ENCODE measurements around the gene NAXD. TPM values are rescaled to one million over a fixed set of nuclear protein-coding genes. Genes with fewer than 3 reads are reported as not detected.

The NAXD gene
- total RNA-seq, 1 donor from 2014 or later: 41.2 TPM

GRCh38 chr13:110684388-110685056 is 69.2 kb downstream of the NAXD start:
- H3K27ac Mint-ChIP-seq (ENCODE audit: unreplicated experiment): no peak overlapping the region
- H3K4me3 Mint-ChIP-seq (ENCODE audit: unreplicated experiment): no peak overlapping the region
- no peak for DNase-seq
- H3K4me1 Mint-ChIP-seq (ENCODE audit: low read depth, unreplicated experiment): peaks cover 6% of the 10 kb centered on the region
- H3K36me3 Mint-ChIP-seq (ENCODE audit: unreplicated experiment): no peaks in the 10 kb centered on the region
- H3K27me3 Mint-ChIP-seq (ENCODE audit: unreplicated experiment): peaks cover 2% of the 10 kb centered on the region
- TF ChIP-seq CTCF (IDR thresholded peaks at IDR 0.05; ENCODE audit: partially characterized antibody, unreplicated experiment): no peak
- H3K9me3 Mint-ChIP-seq (ENCODE audit: unreplicated experiment): peaks cover 2% of the 10 kb centered on the region

GRCh38 chr13:110685305-110686020 is 70.1 kb downstream of the NAXD start:
- H3K27me3 Mint-ChIP-seq (ENCODE audit: unreplicated experiment): no peaks in the 10 kb centered on the region

GRCh38 chr13:110687736-110688135 is 72.4 kb downstream of the NAXD start:
- no peak overlapping the region for H3K27ac Mint-ChIP-seq (ENCODE audit: unreplicated experiment)
- no peaks in the 10 kb centered on the region for H3K9me3 Mint-ChIP-seq (ENCODE audit: unreplicated experiment)
- H3K36me3 Mint-ChIP-seq (ENCODE audit: unreplicated experiment): no peaks in the 10 kb centered on the region
- no peak overlapping the region for H3K4me3 Mint-ChIP-seq (ENCODE audit: unreplicated experiment)
- no peak for DNase-seq
- H3K4me1 Mint-ChIP-seq (ENCODE audit: low read depth, unreplicated experiment): no peaks in the 10 kb centered on the region
- TF ChIP-seq CTCF (IDR thresholded peaks at IDR 0.05; ENCODE audit: partially characterized antibody, unreplicated experiment): no peak
- H3K27me3 Mint-ChIP-seq (ENCODE audit: unreplicated experiment): no peaks in the 10 kb centered on the region

More at GRCh38 chr13:110685305-110686020, 70.1 kb downstream of the NAXD start:
- Mint-ChIP-seq H3K4me1 (ENCODE audit: low read depth, unreplicated experiment) (peaks cover 5% of the 10 kb centered on the region), H3K36me3 (ENCODE audit: unreplicated experiment) (no peaks in the 10 kb centered on the region), H3K4me3 (ENCODE audit: unreplicated experiment) (peak overlapping the region; percentile 12), H3K27ac (ENCODE audit: unreplicated experiment) (no peak overlapping the region), H3K9me3 (ENCODE audit: unreplicated experiment) (peaks cover under 1% of the 10 kb centered on the region)
- TF ChIP-seq CTCF (IDR thresholded peaks at IDR 0.05; ENCODE audit: partially characterized antibody, unreplicated experiment): no peak
- no peak for DNase-seq

GRCh38 chr13:110689041-110689440 is 73.7 kb downstream of the NAXD start:
- no peaks in the 10 kb centered on the region for H3K27me3 Mint-ChIP-seq (ENCODE audit: unreplicated experiment)
- no peak for TF ChIP-seq CTCF (IDR thresholded peaks at IDR 0.05; ENCODE audit: partially characterized antibody, unreplicated experiment)
- H3K9me3 Mint-ChIP-seq (ENCODE audit: unreplicated experiment): no peaks in the 10 kb centered on the region
- no peak overlapping the region for H3K4me3 Mint-ChIP-seq (ENCODE audit: unreplicated experiment)
- H3K4me1 Mint-ChIP-seq (ENCODE audit: low read depth, unreplicated experiment): no peaks in the 10 kb centered on the region
- H3K27ac Mint-ChIP-seq (ENCODE audit: unreplicated experiment): no peak overlapping the region
- no peak for DNase-seq
- no peaks in the 10 kb centered on the region for H3K36me3 Mint-ChIP-seq (ENCODE audit: unreplicated experiment)

Other genes with a start within 250 kb of the NAXD start
- gene RAB20, start 53.8 kb upstream of the NAXD start, total RNA-seq (ENCODE audit: unreplicated experiment): 1.7 TPM
- gene CARS2, start 90.6 kb downstream of the NAXD start, total RNA-seq (ENCODE audit: unreplicated experiment): 102 TPM
- 19.1 TPM for gene ING1, start 98.2 kb downstream of the NAXD start, total RNA-seq (ENCODE audit: unreplicated experiment)